ENCODE data around the gene INTS11.
"Not testable (repeated sequence)": the region's sequence is repeated elsewhere in the genome, so short reads cannot be mapped to it uniquely, and the experiment has no call there.

The INTS11 gene

GRCh38 chr1:1331068-1331965, 6.9 kb upstream of the INTS11 start, which contains the start of gene TAS1R3:
Gene TAS1R3 (plus strand): TSS chr1:1331280. CDS start chr1:1331346, 66 bp downstream.
- DNase-seq (ENCODE audit: low read depth in 1 of 2, low spot score in 1 of 2), result no peak

- DNase-seq (ENCODE audit: low read depth in 1 of 2, low spot score in 1 of 2), result no peak
Observed at GRCh38 chr1:1330366-1331067, 6.1 kb upstream of the INTS11 start.

GRCh38 chr1:1329304-1330210, 5.1 kb upstream of the INTS11 start:
- DNase-seq (ENCODE audit: low read depth in 1 of 2, low spot score in 1 of 2), result no peak

- DNase-seq (ENCODE audit: low read depth in 1 of 2, low spot score in 1 of 2), result no peak
Observed at GRCh38 chr1:1328254-1328653, 3.8 kb upstream of the INTS11 start.

- no peak for DNase-seq (ENCODE audit: low read depth in 1 of 2, low spot score in 1 of 2)
Observed at GRCh38 chr1:1327291-1327690, 2.8 kb upstream of the INTS11 start.

GRCh38 chr1:1326075-1326605, 1.7 kb upstream of the INTS11 start:
- no peak for DNase-seq (ENCODE audit: low read depth in 1 of 2, low spot score in 1 of 2)

GRCh38 chr1:1325288-1326074, 1.0 kb upstream of the INTS11 start:
- no peak for DNase-seq (ENCODE audit: low read depth in 1 of 2, low spot score in 1 of 2)

GRCh38 chr1:1324084-1324523, 356 bp downstream of the INTS11 start:
- no peak for DNase-seq (ENCODE audit: low read depth in 1 of 2, low spot score in 1 of 2)

- DNase-seq (ENCODE audit: low read depth in 1 of 2, low spot score in 1 of 2), result no peak
Observed at GRCh38 chr1:1322952-1323351, 1.5 kb downstream of the INTS11 start.

GRCh38 chr1:1322418-1322817, 2.0 kb downstream of the INTS11 start:
- DNase-seq (ENCODE audit: low read depth in 1 of 2, low spot score in 1 of 2), result no peak

- DNase-seq (ENCODE audit: low read depth in 1 of 2, low spot score in 1 of 2), result no peak
Observed at GRCh38 chr1:1321477-1321876, 3.0 kb downstream of the INTS11 start.

- no peak for DNase-seq (ENCODE audit: low read depth in 1 of 2, low spot score in 1 of 2)
Observed at GRCh38 chr1:1320666-1321448, 3.6 kb downstream of the INTS11 start.

GRCh38 chr1:1319646-1319941, 4.9 kb downstream of the INTS11 start:
- no peak for DNase-seq (ENCODE audit: low read depth in 1 of 2, low spot score in 1 of 2)

- no peak for DNase-seq (ENCODE audit: low read depth in 1 of 2, low spot score in 1 of 2)
Observed at GRCh38 chr1:1318777-1319645, 5.4 kb downstream of the INTS11 start.

- DNase-seq (ENCODE audit: low read depth in 1 of 2, low spot score in 1 of 2), result no peak
Observed at GRCh38 chr1:1318131-1318652, 6.3 kb downstream of the INTS11 start.

GRCh38 chr1:1317420-1317819, 7.0 kb downstream of the INTS11 start:
- DNase-seq (ENCODE audit: low read depth in 1 of 2, low spot score in 1 of 2), result no peak

- not testable (repeated sequence) for DNase-seq (ENCODE audit: low read depth in 1 of 2, low spot score in 1 of 2)
Observed at GRCh38 chr1:1316199-1316598, 8.3 kb downstream of the INTS11 start.

- no peak for DNase-seq (ENCODE audit: low read depth in 1 of 2, low spot score in 1 of 2)
Observed at GRCh38 chr1:1315435-1315954, 9.0 kb downstream of the INTS11 start.

All from activated CD4-positive, alpha-beta T cell treated with anti-CD3 and anti-CD28 coated beads, Interleukin-2, amount 50 U/mL, for 24 hours (primary cell).